H1 (cell line): ENCODE data around the gene POLL. TPM values are rescaled to one million over a fixed set of nuclear protein-coding genes. Genes with fewer than 3 reads are reported as not detected.

Experiments
- CTCF ChIA-PET: fragments of 300-600 bp; sonication (Branson Sonifier 250); formaldehyde crosslinking; loops from one replicate; lab custom pipeline; 2021; ENCODE audit not compliant: partially characterized antibody; lab: Charles Lee
- POLR2A ChIA-PET: fragments of 300-600 bp; sonication (Branson Sonifier 250); formaldehyde crosslinking; loops from one replicate; lab custom pipeline; 2021; ENCODE audit warnings: inconsistent platforms; ENCODE audit not compliant: partially characterized antibody; lab: Charles Lee
- DNase-seq, 2 experiments: peaks; one replicate each; pipeline versions ENCODE4 v3.0.0 to v3.0.0-alpha.2; 2010 to 2022; ENCODE audit warnings: low spot score in 2 of 2, low read depth in 1 of 2, mixed read lengths in 1 of 2
- FAIRE-seq: peaks from 2 replicates; lab custom pipeline; 2011; peaks lifted over from hg19 to GRCh38; lab: Jason Lieb, UNC
- H2AFZ ChIP-seq: 2 replicates; pipeline ENCODE4 v1.8.1; 2012; ENCODE audit warnings: low read length, inconsistent platforms
- H2AK5ac ChIP-seq: 2 replicates; pipeline ENCODE4 v1.6.1; 2013; ENCODE audit warnings: low read depth, low read length
- H2BK120ac ChIP-seq: replicated peaks from 2 replicates; pipeline ENCODE3; 2013; ENCODE audit warnings: low read depth, low read length, inconsistent platforms
- H2BK12ac ChIP-seq: 2 replicates; pipeline ENCODE4 v1.6.1; 2013; ENCODE audit warnings: low read depth, low read length
- H2BK15ac ChIP-seq: 2 replicates; pipeline ENCODE4 v1.6.1; 2013; ENCODE audit warnings: low read length
- H2BK20ac ChIP-seq: 2 replicates; pipeline ENCODE4 v1.6.1; 2013; ENCODE audit warnings: low read length
- H2BK5ac ChIP-seq: 2 replicates; pipeline ENCODE4 v1.6.1; 2013; ENCODE audit warnings: low read depth, low read length
- H3K14ac ChIP-seq: 2 replicates; pipeline ENCODE4 v1.6.1; 2013; ENCODE audit warnings: inconsistent platforms; ENCODE audit not compliant: insufficient read length
- H3K18ac ChIP-seq: 2 replicates; pipeline ENCODE4 v1.6.1; 2013; ENCODE audit warnings: low read length; ENCODE audit errors: extremely low read depth
- H3K23ac ChIP-seq: 2 replicates; pipeline ENCODE4 v1.6.1; 2013; ENCODE audit warnings: inconsistent platforms; ENCODE audit not compliant: insufficient read length
- H3K23me2 ChIP-seq: 2 replicates; pipeline ENCODE4 v1.6.1; 2013; ENCODE audit warnings: low read depth, low read length
- H3K27ac ChIP-seq: 2 replicates; pipeline ENCODE4 v1.6.1; 2011; ENCODE audit warnings: low read depth, low read length, inconsistent platforms
- H3K27me3 ChIP-seq, 4 experiments: replicated peaks in 1 of 4; 1 replicate in 1 of 4; 2 replicates in 3 of 4; pipeline versions ENCODE4 v1.6.1 to v1.8.1; 2011 to 2013; ENCODE audit warnings: low read length in 3 of 4, mild to moderate bottlenecking in 3 of 4, inconsistent platforms in 2 of 4, mixed read lengths in 2 of 4, moderate library complexity in 1 of 4; ENCODE audit not compliant: control insufficient read depth in 3 of 4, insufficient read depth in 3 of 4; ENCODE audit errors: extremely low read depth in 1 of 4
- H3K36me3 ChIP-seq, 4 experiments: 2 replicates each; pipeline versions ENCODE4 v1.6.1 to v1.8.1; 2011 to 2013; ENCODE audit warnings: mild to moderate bottlenecking in 4 of 4, low read length in 3 of 4, moderate library complexity in 2 of 4, control low read depth in 1 of 4, inconsistent platforms in 1 of 4; ENCODE audit not compliant: insufficient read depth in 4 of 4, control insufficient read depth in 2 of 4
- H3K4ac ChIP-seq: replicated peaks from 2 replicates; pipeline ENCODE3; 2013; ENCODE audit warnings: low read length, low read depth, mixed read lengths, inconsistent platforms; ENCODE audit not compliant: insufficient read length
- H3K4me1 ChIP-seq, 4 experiments: replicated peaks in 1 of 4; 1 replicate in 1 of 4; 2 replicates in 3 of 4; pipeline versions ENCODE4 v1.6.1 to v1.8.1; 2011 to 2013; ENCODE audit warnings: low read length in 3 of 4, inconsistent platforms in 2 of 4, mixed read lengths in 1 of 4; ENCODE audit not compliant: insufficient read depth in 4 of 4, control insufficient read depth in 3 of 4
- H3K4me2 ChIP-seq, 2 experiments: 2 replicates each; pipeline versions ENCODE4 v1.6.1 to v1.8.1; 2011 to 2013; ENCODE audit warnings: low read depth in 2 of 2, low read length in 2 of 2, control low read depth in 1 of 2, inconsistent platforms in 1 of 2, mild to moderate bottlenecking in 1 of 2; ENCODE audit not compliant: insufficient read depth in 1 of 2
- H3K4me3 ChIP-seq, 4 experiments: fragments of 200-600, 300-600 bp in 1 of 4; sonication (generic), shearing (Covaris generic), sonication (Bioruptor Twin) in 1 of 4; 2 replicates each; pipeline versions ENCODE4 v1.5.1 to v1.8.1; 2011 to 2016; ENCODE audit warnings: low read length in 4 of 4, low read depth in 3 of 4, control low read depth in 2 of 4, inconsistent platforms in 2 of 4, mild to moderate bottlenecking in 2 of 4, mixed read lengths in 1 of 4, moderate library complexity in 1 of 4; ENCODE audit not compliant: insufficient read depth in 2 of 4; ENCODE audit errors: extremely low read depth in 1 of 4
- H3K56ac ChIP-seq: replicated peaks from 2 replicates; pipeline ENCODE3; 2013; ENCODE audit warnings: low read depth, mild to moderate bottlenecking, mixed read lengths, low read length, inconsistent platforms; ENCODE audit not compliant: insufficient read length
- H3K79me1 ChIP-seq: 2 replicates; pipeline ENCODE4 v1.6.1; 2013; ENCODE audit warnings: low read depth, low read length, control low read depth
- H3K79me2 ChIP-seq, 2 experiments: 2 replicates each; pipeline versions ENCODE4 v1.6.1 to v1.8.1; 2012 to 2013; ENCODE audit warnings: low read length in 2 of 2, mild to moderate bottlenecking in 2 of 2, inconsistent platforms in 1 of 2; ENCODE audit not compliant: insufficient read depth in 2 of 2, control insufficient read depth in 1 of 2
- H3K9ac ChIP-seq, 4 experiments: replicated peaks in 1 of 4; 1 replicate in 1 of 4; 2 replicates in 3 of 4; pipeline versions ENCODE4 v1.6.1 to v1.8.1; 2011 to 2013; ENCODE audit warnings: low read depth in 3 of 4, low read length in 3 of 4, control low read depth in 2 of 4, mild to moderate bottlenecking in 2 of 4, moderate library complexity in 2 of 4, inconsistent platforms in 1 of 4; ENCODE audit errors: extremely low read depth in 1 of 4
- H3K9me3 ChIP-seq, 2 experiments: 2 replicates each; pipeline versions ENCODE4 v1.6.1 to v1.8.1; 2012 to 2013; ENCODE audit warnings: mild to moderate bottlenecking in 2 of 2, moderate library complexity in 2 of 2, control low read depth in 1 of 2, inconsistent platforms in 1 of 2, low read depth in 1 of 2, low read length in 1 of 2, mixed read lengths in 1 of 2; ENCODE audit not compliant: insufficient read depth in 2 of 2
- H4K20me1 ChIP-seq, 2 experiments: replicated peaks in 1 of 2; 2 replicates each; pipeline versions ENCODE3 to v1.8.1; 2011 to 2013; ENCODE audit warnings: inconsistent platforms in 2 of 2, low read length in 2 of 2, mild to moderate bottlenecking in 1 of 2; ENCODE audit not compliant: insufficient read depth in 2 of 2, control insufficient read depth in 1 of 2
- H4K5ac ChIP-seq: 2 replicates; pipeline ENCODE4 v1.6.1; 2013; ENCODE audit warnings: low read length, low read depth, mixed read lengths, inconsistent platforms; ENCODE audit not compliant: insufficient read length
- H4K8ac ChIP-seq: 2 replicates; pipeline ENCODE4 v1.8.0; 2013; ENCODE audit warnings: mild to moderate bottlenecking, moderate library complexity, low read length, inconsistent platforms; ENCODE audit not compliant: insufficient read depth; ENCODE audit errors: extremely low read depth
- H4K91ac ChIP-seq: replicated peaks from 2 replicates; pipeline ENCODE3; 2013; ENCODE audit warnings: low read length, mixed read lengths, inconsistent platforms; ENCODE audit not compliant: insufficient read length
- CTCF ChIP-seq, 3 experiments: IDR thresholded peaks; 1 replicate in 2 of 3; 2 replicates in 1 of 3; pipeline versions ENCODE4 v1.5.1 to v1.6.1; 2011; ENCODE audit warnings: low read length in 3 of 3, mild to moderate bottlenecking in 3 of 3, inconsistent platforms in 2 of 3, low read depth in 1 of 3, moderate library complexity in 1 of 3; ENCODE audit not compliant: insufficient read depth in 1 of 3; ENCODE audit errors: control extremely low read depth in 1 of 3
- KDM1A ChIP-seq: fragments of 200-600, 300-600 bp; sonication (generic); IDR thresholded peaks from 2 replicates; pipeline ENCODE4 v1.7.1; 2016; ENCODE audit warnings: mild to moderate bottlenecking, low read length, borderline replicate concordance
- POLR2AphosphoS5 ChIP-seq: IDR thresholded peaks from 2 replicates; pipeline ENCODE4 v1.6.1; 2011; ENCODE audit warnings: low read depth, low read length
- TAF1 ChIP-seq: IDR thresholded peaks from 2 replicates; pipeline ENCODE4 v1.6.1; 2011; ENCODE audit warnings: mild to moderate bottlenecking, low read depth, low read length
- WGBS, 2 experiments: shearing (Covaris generic) in 1 of 2; methylation state at CpG; one replicate each; pipeline versions ENCODE4 v1.1.6 to v1.1.7; 2013 to 2015; ENCODE audit warnings: low lambda C conversion rate in 2 of 2, mixed read lengths in 2 of 2, inconsistent platforms in 1 of 2, low coverage in 1 of 2, missing lambda C conversion rate in 1 of 2; ENCODE audit not compliant: insufficient replicate concordance in 2 of 2, insufficient coverage in 1 of 2, insufficient read length in 1 of 2; ENCODE audit errors: extremely low coverage in 1 of 2, missing lambda C conversion rate in 1 of 2; 5-methylcytosine and 5-hydroxymethylcytosine counted together
- polyA plus RNA-seq, 7 experiments: library from polyadenylated mRNA; depleted of rRNA in 3 of 7; stranded (reverse) in 5 of 7; unstranded in 2 of 7; fragments of >200 nt in 5 of 7; fragments of 200-250 nt in 2 of 7; gene quantifications; 1 replicate in 5 of 7; 2 replicates in 1 of 7; 4 replicates in 1 of 7; pipeline versions ENCODE4 v1.2.1 to v1.2.3, GENCODE V29; 2011 to 2013; ENCODE audit warnings: missing spikeins in 2 of 7, mixed read lengths in 2 of 7
- total RNA-seq: library from RNA; stranded (reverse); fragmentation: NEBNext Ultra II Directional; extraction: Animal tissue kit (Norgen Biotek cat#: 25700); gene quantifications from 2 replicates; pipeline ENCODE4 v1.2.1, GENCODE V29; 2021
- TF ChIP-seq, protein P1 (sequence below): IDR thresholded peaks from 2 replicates; pipeline ENCODE4 v1.6.1; 2011; ENCODE audit warnings: low read length, improper control_type of control experiment

Gene POLL
- total and polyA plus RNA-seq, 2 of the 8 experiments (the other 6 are each of a cell fraction or from before 2014, with no cell fraction given): 26.1 to 45.9 TPM

DNA sequence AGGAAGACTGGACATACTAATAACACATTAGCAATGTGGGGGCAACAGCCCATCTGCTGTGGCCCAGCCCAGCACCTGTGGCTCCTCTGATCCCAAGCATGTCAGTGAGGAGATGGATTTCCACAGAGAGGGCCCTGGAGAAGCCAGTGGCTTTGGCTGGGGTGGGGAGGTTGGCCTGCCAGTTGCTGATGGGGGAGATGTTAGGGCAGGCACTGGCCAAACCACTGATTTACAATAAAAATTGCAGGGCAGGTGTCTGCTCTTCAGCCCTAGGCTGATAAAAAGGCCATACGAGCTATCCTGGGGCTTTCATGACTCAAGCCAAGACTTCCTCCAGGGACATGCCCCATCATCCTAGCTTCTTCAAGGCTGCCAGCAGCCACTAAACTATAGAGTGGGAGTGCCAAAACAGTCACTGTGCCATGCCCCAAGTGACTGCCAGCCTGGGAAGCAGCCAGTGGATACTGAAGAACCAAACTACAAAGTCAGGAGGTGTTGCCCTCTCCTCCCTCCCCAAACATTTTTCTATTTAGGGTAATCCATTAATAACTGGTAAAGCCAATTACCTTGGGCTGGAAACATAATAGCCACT is 37.9 kb upstream of the POLL start:
- ChIA-PET POLR2A (interaction anchor here (1.1 kb wide), 1 partner anchor 192 kb away, joined by 3 read pairs; the partner anchor contains the start of gene OGA), CTCF (interaction anchor here (0.8 to 5.6 kb wide), 2 partner anchors 10 to 91 kb away, joined by 3 to 25 read pairs; no protein-coding TSS in a partner anchor)
- no peak overlapping the region for H2AK5ac ChIP-seq
- TF ChIP-seq TAF1 (no peak), POLR2AphosphoS5 (no peak), CTCF (IDR thresholded peaks at IDR 0.05; ENCODE audit: control extremely low read depth in 1 of 3, insufficient read depth in 1 of 3, low read depth in 1 of 3, low read length in 3 of 3) (no peak), KDM1A (no peak)
- TF ChIP-seq, protein P1, sequence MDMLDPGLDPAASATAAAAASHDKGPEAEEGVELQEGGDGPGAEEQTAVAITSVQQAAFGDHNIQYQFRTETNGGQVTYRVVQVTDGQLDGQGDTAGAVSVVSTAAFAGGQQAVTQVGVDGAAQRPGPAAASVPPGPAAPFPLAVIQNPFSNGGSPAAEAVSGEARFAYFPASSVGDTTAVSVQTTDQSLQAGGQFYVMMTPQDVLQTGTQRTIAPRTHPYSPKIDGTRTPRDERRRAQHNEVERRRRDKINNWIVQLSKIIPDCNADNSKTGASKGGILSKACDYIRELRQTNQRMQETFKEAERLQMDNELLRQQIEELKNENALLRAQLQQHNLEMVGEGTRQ: no peak
- no peak overlapping the region for H3K4me3 ChIP-seq
- H3K18ac ChIP-seq: no peak overlapping the region
- H3K27ac ChIP-seq: no peak overlapping the region
- H2BK120ac ChIP-seq: no peak overlapping the region
- no peak overlapping the region for H2BK20ac ChIP-seq
- H3K23me2 ChIP-seq: no peaks in the 10 kb centered on the region
- 100% methylated on average over 1 of the region's 1 CpG; no CpG with 5 or more reads in 1 of the 2 experiments for WGBS, 2 experiments
- no peak overlapping the region for H3K56ac ChIP-seq
- no peak overlapping the region for H2BK12ac ChIP-seq
- H3K79me1 ChIP-seq: no peaks in the 10 kb centered on the region; the same call in 1 of the 2 replicates
- H3K79me2 ChIP-seq: no peaks in the 10 kb centered on the region
- FAIRE-seq (no peak), DNase-seq (no peak)
- H4K8ac ChIP-seq: peak overlapping the region; percentile 54; the same call in 1 of the 2 replicates
- H3K9ac ChIP-seq: no peak overlapping the region
- no peak overlapping the region for H4K91ac ChIP-seq
- H3K4me2 ChIP-seq: no peak overlapping the region
- no peak overlapping the region for H3K23ac ChIP-seq
- no peaks in the 10 kb centered on the region for H3K27me3 ChIP-seq
- no peak overlapping the region for H2BK15ac ChIP-seq
- H4K20me1 ChIP-seq: no peaks in the 10 kb centered on the region
- H3K4me1 ChIP-seq: no peaks in the 10 kb centered on the region
- no peak overlapping the region for H4K5ac ChIP-seq
- no peaks in the 10 kb centered on the region for H3K9me3 ChIP-seq
- no peak overlapping the region for H2BK5ac ChIP-seq
- H3K36me3 ChIP-seq: peaks cover 0 to 11% (median 2%) of the 10 kb centered on the region in 4 experiments; a peak in 2 of 8 replicates
- no peak overlapping the region for H3K14ac ChIP-seq
- no peak overlapping the region for H3K4ac ChIP-seq
- no peak overlapping the region for H2AFZ ChIP-seq
